HG02970 (cell line): ENCODE measurements around the gene CLCN5.
A peak's percentile ranks its signal among the peaks of the same experiment; 100 is the strongest.

Experiments used
- ATAC-seq: cut with Tn5 transposase; IDR thresholded peaks from one replicate; pipeline ENCODE4 v1.9.1; 2021; ENCODE audit warnings: mild to moderate bottlenecking, moderate library complexity, moderate number of reproducible peaks; ENCODE audit not compliant: unreplicated experiment, low FRiP score

CLCN5 gene

GRCh38 chrX:49922291-49923241 lies at the start of gene CLCN5:
CLCN5 (plus strand) TSS chrX:49922596; CDS start chrX:49925299, 2,703 bp downstream.
- ATAC-seq, result peak; percentile 92

GRCh38 chrX:49876750-49877149 lies 45.6 kb upstream of the CLCN5 start:
- ATAC-seq, result no peak

- ATAC-seq, result no peak
These were observed 44.8 kb upstream of the CLCN5 start for GRCh38 chrX:49877397-49878101.

- ATAC-seq, result no peak
These were observed 44.1 kb upstream of the CLCN5 start for GRCh38 chrX:49878128-49878833.

GRCh38 chrX:49878834-49879655 lies 43.4 kb upstream of the CLCN5 start, which contains the start of gene USP27X:
USP27X (plus strand) TSS chrX:49879484; CDS start chrX:49880308, 824 bp downstream.
- peak; percentile 91 for ATAC-seq

GRCh38 chrX:49879656-49880277 lies 42.6 kb upstream of the CLCN5 start:
- ATAC-seq, result no peak

- ATAC-seq, result no peak
These were observed 41.7 kb upstream of the CLCN5 start for GRCh38 chrX:49880668-49881067.

GRCh38 chrX:49884290-49884862 lies 38.0 kb upstream of the CLCN5 start:
- ATAC-seq, result no peak

GRCh38 chrX:49892542-49892941 lies 29.9 kb upstream of the CLCN5 start:
- no peak for ATAC-seq

- ATAC-seq, result no peak
These were observed 25.4 kb upstream of the CLCN5 start for GRCh38 chrX:49896951-49897350.

GRCh38 chrX:49901048-49901447 lies 21.3 kb upstream of the CLCN5 start:
- ATAC-seq, result no peak

- ATAC-seq, result no peak
These were observed 12.1 kb upstream of the CLCN5 start for GRCh38 chrX:49910344-49910743.

GRCh38 chrX:49912086-49912485 lies 10.3 kb upstream of the CLCN5 start:
- no peak for ATAC-seq

- no peak for ATAC-seq
These were observed 9.5 kb upstream of the CLCN5 start for GRCh38 chrX:49912861-49913260.

- ATAC-seq, result no peak
These were observed 6.8 kb upstream of the CLCN5 start for GRCh38 chrX:49915361-49916222.

GRCh38 chrX:49919617-49920016 lies 2.8 kb upstream of the CLCN5 start:
- no peak for ATAC-seq

GRCh38 chrX:49921109-49921508 lies 1.3 kb upstream of the CLCN5 start:
- ATAC-seq, result no peak

GRCh38 chrX:49925176-49925575 lies 2.8 kb downstream of the CLCN5 start:
- ATAC-seq, result no peak
